CD4-positive, alpha-beta T cell treated with Interleukin-2 at 100 ng/mL for 4 hours (primary cell): ENCODE results near the gene TRAPPC11.

Experiments
- DNase-seq: peaks from one replicate; pipeline ENCODE4 v3.0.0-alpha.2; 2020; ENCODE audit warnings: low spot score

The TRAPPC11 gene

GRCh38 chr4:183758061-183758757 lies 99.1 kb downstream of the TRAPPC11 start:
- no peak for DNase-seq

GRCh38 chr4:183758758-183759447 lies 99.8 kb downstream of the TRAPPC11 start:
- no peak for DNase-seq

GRCh38 chr4:183760326-183760725 lies 101.2 kb downstream of the TRAPPC11 start:
- no peak for DNase-seq
